ENCODE results near the gene CRELD1. TPM values are rescaled to one million over a fixed set of nuclear protein-coding genes. Genes with fewer than 3 reads are reported as not detected.

The CRELD1 gene
- total RNA-seq, 1 experiment from 2014 or later, result 13.4 TPM

GRCh38 chr3:9940746-9941145 is 7.1 kb downstream of the CRELD1 start:
- intact Hi-C loops (cut with micrococcal nuclease), result no loop called here
- ChIA-PET CTCF (no interaction called here), POLR2A (no interaction called here)
- H3K27me3 Mint-ChIP-seq (ENCODE audit: insufficient read depth, unreplicated experiment), result no peaks in the 10 kb centered on the region
- peaks cover 28% of the 10 kb centered on the region for H3K36me3 Mint-ChIP-seq (ENCODE audit: insufficient read depth, unreplicated experiment)
- BruUV-seq (replicated peaks), result no TSS peak
- H3K27ac Mint-ChIP-seq (ENCODE audit: low read depth, unreplicated experiment), result no peak overlapping the region
- H3K4me3 Mint-ChIP-seq (ENCODE audit: unreplicated experiment), result no peak overlapping the region
- no peak for TF ChIP-seq CTCF (IDR thresholded peaks at IDR 0.05; ENCODE audit: unreplicated experiment)
- DNase-seq (ENCODE audit: unreplicated experiment), result no peak
- no peaks in the 10 kb centered on the region for H3K9me3 Mint-ChIP-seq (ENCODE audit: unreplicated experiment)
- peaks cover 2% of the 10 kb centered on the region for H3K4me1 Mint-ChIP-seq (ENCODE audit: insufficient read depth, unreplicated experiment)

- no peak overlapping the region for H3K27ac Mint-ChIP-seq (ENCODE audit: low read depth, unreplicated experiment)
- no TSS peak for BruUV-seq (replicated peaks)
- no peaks in the 10 kb centered on the region for H3K27me3 Mint-ChIP-seq (ENCODE audit: insufficient read depth, unreplicated experiment)
- H3K36me3 Mint-ChIP-seq (ENCODE audit: insufficient read depth, unreplicated experiment), result peaks cover 26% of the 10 kb centered on the region
- H3K4me3 Mint-ChIP-seq (ENCODE audit: unreplicated experiment), result no peak overlapping the region
- no peaks in the 10 kb centered on the region for H3K4me1 Mint-ChIP-seq (ENCODE audit: insufficient read depth, unreplicated experiment)
- DNase-seq (ENCODE audit: unreplicated experiment), result no peak
- TF ChIP-seq CTCF (IDR thresholded peaks at IDR 0.05; ENCODE audit: unreplicated experiment), result no peak
- intact Hi-C loops (cut with micrococcal nuclease), result no loop called here
- POLR2A ChIA-PET, result interaction anchor here (1.1 to 1.6 kb wide), 3 partner anchors 9 to 318 kb away, joined by 3 to 4 read pairs (median 3); partner anchors contain the start of gene CRELD1
- no peaks in the 10 kb centered on the region for H3K9me3 Mint-ChIP-seq (ENCODE audit: unreplicated experiment)
- CTCF ChIA-PET, result interaction anchor here (1.1 to 1.8 kb wide), 3 partner anchors 10 to 93 kb away, joined by 3 to 12 read pairs (median 4); partner anchors contain the start of genes CRELD1 and FANCD2
Measured at GRCh38 chr3:9942164-9942563, 8.5 kb downstream of the CRELD1 start.

GRCh38 chr3:9942934-9943690 is 9.5 kb downstream of the CRELD1 start:
- Mint-ChIP-seq H3K27me3 (ENCODE audit: insufficient read depth, unreplicated experiment) (no peaks in the 10 kb centered on the region), H3K9me3 (ENCODE audit: unreplicated experiment) (no peaks in the 10 kb centered on the region), H3K4me3 (ENCODE audit: unreplicated experiment) (no peak overlapping the region), H3K4me1 (ENCODE audit: insufficient read depth, unreplicated experiment) (no peaks in the 10 kb centered on the region), H3K36me3 (ENCODE audit: insufficient read depth, unreplicated experiment) (peaks cover 26% of the 10 kb centered on the region), H3K27ac (ENCODE audit: low read depth, unreplicated experiment) (no peak overlapping the region)
- CTCF ChIA-PET, result interaction anchor here (0.5 to 1.8 kb wide), 5 partner anchors 9 to 94 kb away, joined by 3 to 12 read pairs (median 4); partner anchors contain the start of genes CRELD1, FANCD2 and PRRT3
- BruUV-seq (replicated peaks), result no TSS peak
- TF ChIP-seq CTCF (IDR thresholded peaks at IDR 0.05; ENCODE audit: unreplicated experiment), result no peak
- intact Hi-C loops (cut with micrococcal nuclease), result no loop called here
- POLR2A ChIA-PET, result interaction anchor here (1.1 to 1.6 kb wide), 2 partner anchors 10 to 89 kb away, joined by 3 to 4 read pairs; partner anchors contain the start of gene CRELD1
- no peak for DNase-seq (ENCODE audit: unreplicated experiment)

GRCh38 chr3:9944271-9944670 is 10.6 kb downstream of the CRELD1 start:
- Mint-ChIP-seq H3K9me3 (ENCODE audit: unreplicated experiment) (no peaks in the 10 kb centered on the region), H3K4me3 (ENCODE audit: unreplicated experiment) (no peak overlapping the region), H3K36me3 (ENCODE audit: insufficient read depth, unreplicated experiment) (peaks cover 26% of the 10 kb centered on the region), H3K27ac (ENCODE audit: low read depth, unreplicated experiment) (no peak overlapping the region), H3K4me1 (ENCODE audit: insufficient read depth, unreplicated experiment) (no peaks in the 10 kb centered on the region), H3K27me3 (ENCODE audit: insufficient read depth, unreplicated experiment) (no peaks in the 10 kb centered on the region)
- no peak for DNase-seq (ENCODE audit: unreplicated experiment)
- intact Hi-C loops (cut with micrococcal nuclease), result no loop called here
- CTCF ChIA-PET, result interaction anchor here (0.8 to 0.9 kb wide), 2 partner anchors 11 to 12 kb away, joined by 3 to 4 read pairs; no protein-coding TSS in a partner anchor
- no TSS peak for BruUV-seq (replicated peaks)
- POLR2A ChIA-PET, result interaction anchor here (1.4 kb wide), 1 partner anchor 13 kb away, joined by 4 read pairs; no protein-coding TSS in a partner anchor
- TF ChIP-seq CTCF (IDR thresholded peaks at IDR 0.05; ENCODE audit: unreplicated experiment), result no peak

Measured in MCF 10A (cell line).